HG03432 (cell line): Measurements from ENCODE around the gene SLC22A13.
"Not testable (repeated sequence)": the region's sequence is repeated elsewhere in the genome, so short reads cannot be mapped to it uniquely, and the experiment has no call there.

Source experiments
- ATAC-seq: cut with Tn5 transposase; IDR thresholded peaks from one replicate; pipeline ENCODE4 v1.9.1; 2021; ENCODE audit warnings: mild to moderate bottlenecking, moderate library complexity; ENCODE audit not compliant: unreplicated experiment

SLC22A13 gene

DNA sequence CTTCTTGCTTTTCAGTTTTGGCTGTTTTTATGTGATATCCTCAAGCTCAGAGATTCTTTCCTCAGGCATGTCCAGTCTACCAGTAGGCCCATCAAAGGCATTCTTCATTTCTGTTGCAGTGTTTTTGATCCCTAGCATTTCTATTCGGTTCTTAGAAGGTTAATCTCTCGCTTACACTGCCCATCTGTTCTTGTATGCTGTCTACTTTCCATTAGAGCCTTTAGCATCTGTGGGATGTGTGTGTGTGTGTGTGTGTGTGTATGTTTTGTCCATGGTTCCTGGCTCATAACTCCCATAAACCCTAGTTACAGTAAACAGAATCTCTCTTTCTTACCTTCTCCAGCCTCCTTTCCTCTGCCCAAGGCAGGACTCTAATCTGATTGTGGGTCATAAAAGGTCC is 5.1 kb upstream of the SLC22A13 start:
- ATAC-seq = no peak

DNA sequence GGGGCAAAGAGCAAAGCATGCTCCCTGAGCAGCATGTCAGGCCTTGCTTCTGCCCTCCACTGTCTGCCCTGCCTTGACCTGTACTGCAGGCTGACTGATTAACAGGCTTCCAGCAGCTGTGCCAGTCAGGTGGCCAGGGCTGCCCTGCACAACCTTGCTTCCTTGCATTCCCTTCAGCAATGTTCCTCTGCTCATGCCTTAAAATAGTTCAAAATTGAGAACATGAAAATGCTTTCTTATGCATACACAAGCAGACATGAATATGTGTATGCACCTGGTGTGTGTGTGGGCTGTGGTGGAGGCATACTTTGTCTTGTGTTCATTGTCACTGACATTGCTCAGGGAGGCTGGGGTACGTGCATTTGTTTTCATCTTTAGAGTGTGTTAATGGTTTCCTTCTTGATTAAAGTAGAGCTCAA is 1.2 kb upstream of the SLC22A13 start:
- no peak for ATAC-seq

DNA sequence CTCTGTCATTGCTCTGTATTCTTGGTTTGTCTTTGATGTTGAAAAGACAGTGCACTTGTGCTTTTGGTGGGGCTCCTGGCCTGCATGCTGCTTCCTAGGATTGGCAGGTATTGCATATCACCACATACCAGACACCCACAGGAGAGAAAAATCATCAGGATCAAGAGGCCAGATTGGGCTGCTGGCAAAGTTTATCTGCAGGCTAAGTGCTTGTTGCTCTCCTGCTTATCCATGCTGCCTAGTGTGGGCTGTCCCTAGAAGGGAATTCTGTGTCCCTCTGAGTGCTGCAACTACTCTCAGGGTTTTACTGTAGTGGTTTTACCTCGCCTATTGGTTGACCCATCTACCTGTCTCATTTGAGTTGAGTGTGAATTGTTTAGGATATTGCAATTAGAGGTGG is 833 bp upstream of the SLC22A13 start:
- no peak for ATAC-seq

DNA sequence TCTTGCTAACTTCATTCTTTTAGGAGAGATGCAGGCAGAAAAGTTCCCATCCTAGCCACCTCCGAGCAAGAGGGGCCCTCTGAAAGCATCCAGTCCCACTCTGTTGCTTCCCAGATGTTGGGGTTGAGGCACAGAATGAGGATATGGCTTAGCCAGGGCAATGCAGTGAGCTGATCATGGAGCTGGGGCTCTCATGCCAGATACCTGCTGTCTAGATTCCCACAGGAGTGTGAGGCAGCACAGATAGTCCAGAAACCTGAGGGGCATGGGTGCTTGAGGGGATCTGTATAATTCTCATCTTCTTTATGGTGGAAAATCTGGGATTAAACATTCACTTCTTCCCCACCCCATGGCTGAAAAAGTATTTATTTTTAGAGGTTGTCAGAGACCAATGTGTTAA is 1.2 kb downstream of the SLC22A13 start:
- ATAC-seq = no peak

DNA sequence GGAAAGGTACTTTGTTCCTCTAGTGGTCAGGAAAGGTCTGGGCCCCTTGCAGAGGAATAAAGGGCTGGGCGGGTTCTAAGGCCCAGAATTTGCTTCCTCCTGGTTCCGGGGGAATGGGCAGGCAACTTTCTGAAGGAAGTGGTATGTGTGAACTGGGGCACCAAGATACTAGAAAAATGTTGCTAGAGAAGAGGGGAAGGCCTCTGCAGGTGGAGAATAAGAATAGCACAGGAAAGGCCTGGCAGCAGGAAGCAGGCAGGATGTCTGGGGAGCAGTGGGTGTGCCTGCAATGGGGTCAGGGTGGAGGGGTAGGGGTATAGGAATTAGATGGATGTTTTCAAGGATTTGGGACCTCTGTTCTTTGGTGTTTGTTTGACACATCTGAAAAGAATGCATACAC is 2.0 kb downstream of the SLC22A13 start:
- no peak for ATAC-seq

DNA sequence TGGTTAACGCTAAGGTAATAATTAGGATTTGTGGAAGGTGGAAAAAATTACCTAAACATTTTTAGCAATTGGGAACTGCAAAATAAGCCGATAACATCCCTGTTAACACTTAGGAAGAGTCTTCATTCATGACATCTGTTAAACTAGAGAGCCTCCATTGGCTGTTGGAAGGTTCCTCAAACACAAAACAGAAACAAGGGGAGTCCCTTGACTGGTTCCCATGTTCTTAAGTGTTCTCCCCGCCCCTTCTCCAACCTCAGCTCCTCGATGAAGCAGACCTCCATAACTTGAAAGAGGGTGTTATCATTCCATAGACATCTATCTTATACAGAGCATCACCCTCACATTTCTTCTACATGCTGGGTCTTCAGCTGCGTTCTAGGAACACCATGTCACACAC is 2.5 kb downstream of the SLC22A13 start:
- ATAC-seq = no peak

DNA sequence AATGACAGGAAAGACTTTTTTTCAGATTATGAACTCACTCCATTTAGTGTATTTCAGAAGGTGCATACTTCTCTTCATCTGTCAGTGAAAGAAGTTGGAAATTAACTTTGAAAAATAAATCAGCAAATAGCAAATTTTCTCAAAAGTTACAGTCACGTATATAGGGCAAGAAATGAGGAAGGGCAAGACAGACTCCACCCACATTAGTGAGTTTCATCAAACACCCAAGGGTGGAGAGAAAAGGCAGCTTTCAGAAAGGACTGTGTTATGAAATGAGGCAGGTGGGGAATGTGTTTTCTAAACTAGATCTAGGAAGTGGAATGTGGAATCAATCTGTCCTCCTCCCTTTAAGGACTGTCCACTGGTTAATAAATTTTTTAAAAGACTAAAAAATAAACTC is 2.9 kb downstream of the SLC22A13 start:
- no peak for ATAC-seq

DNA sequence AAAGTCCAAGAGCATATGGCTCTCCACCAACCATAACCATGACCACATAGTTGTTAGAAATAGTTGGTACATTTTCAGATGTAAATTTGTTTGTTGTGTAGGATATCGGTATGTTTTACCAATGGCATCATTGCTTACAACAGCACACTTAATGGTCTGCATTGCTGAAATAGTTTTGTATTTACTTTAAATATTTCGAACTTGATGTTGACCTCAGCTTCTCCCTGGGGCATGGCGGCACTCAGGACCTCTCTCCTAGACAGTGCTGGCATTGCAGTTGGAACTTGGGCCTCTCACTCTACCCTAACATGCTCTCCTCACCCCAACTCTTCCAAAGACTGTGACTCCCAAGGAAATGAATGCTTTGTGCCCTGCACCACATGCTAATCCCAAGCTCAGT is 5.0 kb downstream of the SLC22A13 start:
- ATAC-seq = no peak

DNA sequence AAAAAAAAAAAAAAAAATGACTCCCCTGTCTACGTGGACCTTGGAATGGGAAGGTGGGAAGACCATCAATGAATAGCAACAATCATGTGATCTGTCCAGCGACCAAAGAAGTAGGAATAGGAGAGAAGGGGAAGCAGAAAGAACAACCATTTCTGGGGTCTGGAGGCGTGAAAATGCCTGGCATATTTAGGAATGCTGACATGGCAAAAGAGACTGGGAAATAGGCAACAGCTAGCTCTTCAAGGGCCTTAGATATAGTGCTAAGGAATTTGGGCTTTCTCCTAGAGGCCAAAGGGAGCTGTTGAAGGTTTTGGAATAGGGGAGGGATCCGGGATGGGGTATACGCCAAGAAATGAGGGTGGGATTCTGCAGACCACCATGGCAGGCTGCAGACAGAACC is 5.9 kb downstream of the SLC22A13 start:
- ATAC-seq = no peak

DNA sequence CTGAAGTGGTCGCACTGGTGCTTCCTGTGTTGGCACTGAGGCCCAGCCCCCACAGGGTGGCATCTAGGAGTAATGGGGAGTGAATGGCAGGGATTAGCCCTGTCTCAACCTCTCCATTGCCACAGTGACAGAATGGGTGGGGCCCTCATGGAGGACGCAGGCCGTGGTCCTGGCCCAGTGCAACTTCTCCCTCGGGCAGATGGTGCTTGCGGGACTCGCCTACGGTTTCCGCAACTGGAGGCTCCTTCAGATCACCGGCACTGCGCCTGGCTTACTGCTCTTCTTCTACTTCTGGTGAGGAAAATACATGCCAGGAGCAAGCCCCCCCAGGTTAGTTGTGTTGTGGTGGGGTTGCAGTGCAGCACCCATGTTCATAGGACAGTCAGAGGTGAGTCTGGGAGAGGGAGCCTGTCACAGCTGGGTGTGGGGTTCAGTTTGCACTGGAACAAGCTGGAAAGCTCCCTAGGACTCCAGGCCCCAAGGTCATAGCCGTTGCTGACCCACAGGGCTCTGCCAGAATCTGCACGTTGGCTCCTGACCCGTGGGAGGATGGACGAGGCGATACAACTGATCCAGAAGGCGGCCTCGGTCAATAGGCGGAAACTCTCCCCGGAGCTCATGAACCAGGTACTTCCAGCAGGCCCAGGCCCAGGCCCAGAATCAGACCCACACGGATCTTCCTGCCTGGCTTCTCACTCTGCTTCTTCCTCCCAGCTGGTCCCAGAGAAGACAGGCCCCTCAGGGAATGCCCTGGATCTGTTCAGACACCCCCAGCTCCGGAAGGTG is 9.4 kb downstream of the SLC22A13 start:
- ATAC-seq = no peak

DNA sequence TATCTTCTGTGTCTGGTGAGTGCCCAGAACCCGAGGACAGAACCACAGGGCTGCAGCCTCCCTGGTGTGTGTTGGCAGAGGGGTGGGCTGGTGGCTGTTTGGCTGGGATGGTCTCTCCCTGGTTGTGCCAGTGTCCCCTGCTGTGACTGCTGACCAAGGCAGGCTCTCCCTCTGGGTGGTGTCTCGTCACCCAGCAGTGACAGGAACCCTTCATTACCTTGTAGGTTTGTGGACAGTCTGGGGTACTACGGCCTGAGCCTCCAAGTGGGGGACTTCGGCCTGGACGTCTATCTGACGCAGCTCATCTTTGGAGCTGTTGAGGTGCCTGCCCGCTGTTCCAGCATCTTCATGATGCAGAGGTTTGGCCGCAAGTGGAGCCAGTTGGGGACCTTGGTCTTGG is 10.0 kb downstream of the SLC22A13 start:
- ATAC-seq = no peak

DNA sequence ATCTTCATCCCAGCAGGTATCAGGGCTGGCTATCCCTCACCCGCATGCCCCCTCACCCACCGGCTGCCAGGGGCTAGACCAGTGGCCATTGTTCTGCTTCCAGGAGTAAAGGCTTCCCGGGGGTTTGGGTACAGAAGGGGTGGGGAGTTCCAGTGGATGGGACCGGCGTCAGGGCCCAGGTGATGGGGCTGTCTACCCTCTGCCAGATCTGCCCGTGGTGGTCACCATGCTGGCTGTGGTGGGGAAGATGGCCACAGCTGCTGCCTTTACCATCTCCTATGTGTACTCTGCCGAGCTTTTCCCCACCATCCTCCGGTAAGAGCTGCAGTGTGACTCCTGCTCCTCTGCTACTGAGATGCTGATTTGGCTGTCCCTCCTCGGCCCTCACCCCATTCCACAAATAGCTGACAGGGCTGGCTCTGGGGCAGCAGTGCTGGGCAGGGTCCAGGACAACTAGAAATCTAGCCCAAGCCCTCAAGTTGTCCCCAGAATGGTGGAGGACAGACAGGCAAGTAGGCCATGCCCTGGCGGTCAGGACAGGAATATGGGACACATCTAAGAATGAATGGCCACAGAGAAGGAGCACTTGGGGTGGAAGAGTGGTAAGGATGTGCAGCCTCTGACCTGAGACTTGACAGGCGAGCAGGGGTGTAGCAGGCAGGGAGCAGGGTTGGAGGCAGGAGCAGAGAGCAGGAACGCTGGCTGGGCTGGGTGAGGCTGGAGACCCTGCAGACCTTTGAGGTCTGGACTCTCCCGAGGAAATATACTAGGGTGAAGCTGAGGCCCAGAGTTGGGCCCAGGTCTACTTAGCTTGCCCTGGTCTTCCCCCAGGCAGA is 10.7 kb downstream of the SLC22A13 start:
- ATAC-seq = no peak

DNA sequence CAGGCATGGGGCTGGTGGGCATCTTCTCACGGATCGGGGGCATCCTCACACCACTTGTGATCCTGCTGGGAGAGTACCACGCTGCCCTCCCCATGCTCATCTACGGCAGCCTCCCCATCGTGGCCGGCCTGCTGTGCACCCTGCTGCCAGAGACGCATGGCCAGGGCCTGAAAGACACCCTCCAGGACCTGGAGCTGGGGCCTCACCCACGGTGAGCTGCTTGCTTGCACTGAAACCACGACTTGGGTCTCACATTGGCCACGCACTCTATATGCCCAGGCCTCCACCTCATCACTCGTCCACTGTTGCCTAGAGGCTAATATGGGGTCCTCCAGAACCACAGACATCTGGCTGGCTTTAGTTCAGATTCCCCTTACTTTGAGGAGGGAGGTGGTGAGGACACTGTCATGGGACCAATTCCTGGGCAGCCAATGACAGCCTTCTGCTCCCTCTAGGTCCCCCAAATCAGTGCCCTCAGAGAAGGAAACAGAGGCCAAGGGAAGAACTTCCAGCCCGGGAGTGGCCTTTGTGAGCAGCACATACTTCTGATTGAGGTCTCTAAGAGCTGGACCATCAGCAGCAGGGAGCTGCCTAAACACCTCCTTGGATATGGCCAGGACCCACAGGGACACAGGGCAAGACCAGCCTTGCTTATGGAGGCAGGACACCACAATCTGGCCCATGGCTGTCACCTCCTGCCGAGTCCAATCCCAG is 11.5 kb downstream of the SLC22A13 start:
- ATAC-seq = no peak

DNA sequence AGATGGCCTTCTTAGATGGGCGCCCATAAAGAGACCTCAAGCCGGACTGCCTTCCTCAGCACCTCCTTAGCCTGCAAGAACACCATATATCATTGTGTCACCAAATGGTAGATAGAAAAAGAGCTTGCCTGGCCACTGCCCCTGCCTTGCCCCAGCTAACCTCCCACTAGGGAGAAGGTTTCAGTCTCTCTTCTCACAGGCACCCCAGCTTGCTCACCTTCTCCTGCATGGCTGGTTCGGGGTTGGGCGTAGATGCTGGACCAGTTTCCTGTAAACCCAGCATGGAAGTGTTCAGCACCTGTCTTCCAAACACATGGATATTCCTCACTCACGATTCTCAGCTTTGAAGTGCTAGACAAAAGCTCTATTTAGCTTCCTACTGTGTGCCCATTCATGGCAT is 13.2 kb downstream of the SLC22A13 start:
- ATAC-seq = no peak

DNA sequence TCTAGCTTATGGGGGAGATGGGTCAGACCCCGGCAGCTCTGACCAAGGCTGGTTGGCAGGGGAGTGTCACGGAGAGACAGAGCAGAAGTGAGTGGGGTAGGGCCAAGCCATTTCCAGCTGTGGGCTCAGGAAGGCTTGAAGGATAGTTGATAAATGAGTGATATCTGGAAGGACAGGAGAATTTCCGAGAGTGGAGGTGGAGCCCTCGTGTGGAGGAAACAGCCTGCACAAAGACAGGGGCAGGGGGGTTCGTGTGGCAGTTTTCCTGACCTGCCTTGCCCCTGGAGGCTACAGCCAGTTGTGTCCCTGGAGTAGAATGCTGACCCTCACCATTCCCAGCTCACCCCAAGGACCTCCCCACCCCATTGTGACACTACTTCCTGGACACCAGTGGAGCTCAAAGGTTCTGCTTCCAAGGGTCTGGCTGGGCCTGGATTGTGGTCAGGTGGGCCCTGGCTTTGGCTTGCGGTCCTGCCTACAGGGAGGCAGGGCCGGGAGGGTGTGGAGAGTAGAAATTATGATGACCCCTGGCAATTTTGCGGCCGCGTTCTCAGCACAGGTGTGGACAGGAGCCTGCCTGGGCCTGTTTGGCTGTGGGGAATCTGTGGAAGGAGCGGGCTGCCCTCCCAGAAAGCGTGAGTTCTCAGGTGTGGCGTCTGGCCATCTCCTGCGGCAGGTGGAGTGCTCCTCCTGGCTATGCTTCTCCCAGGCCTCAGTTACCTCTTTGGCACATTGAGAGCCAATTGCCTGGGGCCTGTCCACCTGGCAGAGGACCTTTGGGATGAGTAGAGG is 16.5 kb downstream of the SLC22A13 start, which contains the start of gene SLC22A14:
Gene SLC22A14 (plus strand): TSS at position 400 of the 792 bp plus-strand sequence. CDS start 23,733 bp downstream, outside the sequence.
- ATAC-seq = no peak

DNA sequence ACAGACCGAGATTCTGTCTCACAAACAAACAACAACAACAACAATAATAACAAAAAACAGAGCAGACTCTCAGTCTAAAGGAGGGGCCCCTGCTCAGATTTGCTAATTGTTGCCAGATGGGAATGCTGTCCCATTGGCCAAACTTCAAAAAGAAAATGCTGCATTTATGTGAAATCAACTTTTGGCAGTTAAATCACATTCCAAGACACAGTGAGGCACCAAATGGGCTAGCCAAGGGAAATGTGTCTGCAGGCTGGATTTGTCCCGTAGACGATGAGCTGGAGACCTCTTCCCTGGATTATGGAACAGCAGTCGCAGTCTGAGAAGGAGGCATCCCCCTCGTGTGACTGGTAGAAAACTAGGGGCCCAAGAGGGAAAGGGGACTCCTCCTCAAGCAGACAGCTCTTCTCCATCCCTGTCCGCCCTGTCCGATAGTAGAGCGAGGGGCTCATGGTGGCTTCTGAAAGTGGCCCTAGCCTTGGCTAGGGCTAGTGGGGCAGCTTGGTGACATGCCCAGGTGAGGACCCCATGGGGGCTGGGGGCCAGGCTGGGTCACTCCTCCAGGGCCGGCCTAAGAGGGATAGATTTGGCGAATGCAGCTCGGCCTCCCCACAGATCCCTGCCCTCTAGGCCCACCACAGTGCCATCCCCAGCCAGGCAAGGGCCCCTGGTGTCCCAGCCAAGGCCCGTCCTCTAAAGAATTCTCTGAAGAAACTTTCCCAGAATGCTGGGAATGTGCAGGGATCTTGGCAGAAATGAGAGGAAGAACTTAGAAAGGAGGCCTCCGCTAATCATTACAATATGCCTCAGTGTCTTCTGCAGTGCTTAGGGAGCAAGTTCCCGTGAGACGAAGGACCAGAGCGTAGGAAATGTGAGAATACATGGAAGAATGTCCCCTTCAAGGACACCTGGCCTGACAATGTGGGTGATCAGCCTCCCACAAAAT is 18.5 kb downstream of the SLC22A13 start:
- no peak for ATAC-seq

DNA sequence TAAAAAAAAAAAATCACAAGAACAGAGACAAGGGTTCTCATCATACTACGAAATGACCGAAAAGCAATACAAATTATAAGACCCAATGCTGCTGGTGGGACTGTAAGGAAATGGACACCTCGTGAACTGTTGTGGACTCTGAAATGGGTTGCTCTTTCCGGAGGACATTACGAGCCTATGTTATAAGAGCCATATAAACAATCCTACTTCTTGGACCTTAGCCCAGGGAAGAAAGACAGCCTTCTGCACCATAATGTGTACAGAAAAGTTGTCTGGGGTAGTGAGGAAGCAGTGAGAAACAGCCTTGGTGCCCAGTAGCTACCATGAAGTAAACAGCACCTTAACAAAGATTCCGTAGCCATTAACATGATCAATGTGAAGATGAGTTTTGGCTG is 19.1 kb downstream of the SLC22A13 start:
- ATAC-seq = no peak

DNA sequence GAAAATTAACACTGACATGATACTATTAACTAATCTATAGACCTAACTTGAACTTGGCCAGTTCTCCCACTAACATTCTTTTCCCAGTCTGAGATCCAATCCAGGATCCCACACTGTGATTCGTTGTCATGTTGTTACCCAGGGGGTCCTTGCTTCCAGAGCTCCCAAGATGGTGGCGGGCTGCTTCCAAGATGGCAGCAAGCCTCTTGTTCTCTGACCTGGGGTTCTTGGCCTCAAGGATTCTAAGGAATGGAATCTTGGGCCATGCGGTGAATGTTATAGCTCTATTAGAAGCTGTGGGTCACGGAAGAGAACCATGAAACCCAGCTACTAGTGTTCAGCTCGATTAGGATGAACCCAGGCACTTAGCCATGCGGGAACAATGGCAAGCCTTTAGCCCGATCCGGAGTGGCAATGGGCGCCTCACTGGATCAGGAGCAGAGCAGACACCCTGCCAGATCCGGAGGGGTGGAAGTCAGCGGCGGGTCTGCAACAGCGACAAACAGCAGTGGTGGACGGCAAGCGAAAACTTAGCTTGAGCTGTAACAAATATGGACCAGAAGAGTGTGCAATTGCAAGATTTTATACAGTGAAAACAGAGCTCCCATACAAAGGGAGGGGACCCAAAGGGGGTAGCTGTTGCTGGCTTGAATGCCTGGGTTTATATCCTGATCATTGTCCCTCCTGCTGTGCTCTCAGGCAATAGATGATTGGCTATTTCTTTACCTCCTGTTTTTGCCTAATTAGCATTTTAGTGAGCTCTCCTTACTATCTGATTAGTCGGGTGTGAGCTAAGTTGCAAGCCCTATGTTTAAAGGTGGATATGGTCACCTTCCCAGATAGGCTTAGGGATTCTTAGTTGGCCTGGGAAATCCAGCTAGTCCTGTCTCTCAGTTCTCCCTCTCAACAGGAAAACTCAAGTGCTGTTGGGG is 23.9 kb downstream of the SLC22A13 start:
- ATAC-seq = not testable (repeated sequence)
